A673 (cell line): ENCODE measurements around the gene ACSL5.

ENCODE experiments used
- EZH2 ChIP-seq: fragments of 200-600 bp; sonication (generic); IDR thresholded peaks from 2 replicates; pipeline ENCODE4 v1.6.1; 2017; ENCODE audit warnings: borderline replicate concordance, low read depth, mild to moderate bottlenecking, mixed read lengths, antibody characterized with exemption, low read length; ENCODE audit not compliant: poor library complexity, severe bottlenecking
- TF ChIP-seq, protein P1 (sequence below): fragments of 300-800, 200-600 bp; sonication (generic); conservative IDR thresholded peaks from 2 replicates; pipeline ENCODE4 v1.5.1; 2017; ENCODE audit warnings: low read depth, mild to moderate bottlenecking, antibody characterized with exemption, low read length, moderate library complexity, mixed read lengths

DNA sequence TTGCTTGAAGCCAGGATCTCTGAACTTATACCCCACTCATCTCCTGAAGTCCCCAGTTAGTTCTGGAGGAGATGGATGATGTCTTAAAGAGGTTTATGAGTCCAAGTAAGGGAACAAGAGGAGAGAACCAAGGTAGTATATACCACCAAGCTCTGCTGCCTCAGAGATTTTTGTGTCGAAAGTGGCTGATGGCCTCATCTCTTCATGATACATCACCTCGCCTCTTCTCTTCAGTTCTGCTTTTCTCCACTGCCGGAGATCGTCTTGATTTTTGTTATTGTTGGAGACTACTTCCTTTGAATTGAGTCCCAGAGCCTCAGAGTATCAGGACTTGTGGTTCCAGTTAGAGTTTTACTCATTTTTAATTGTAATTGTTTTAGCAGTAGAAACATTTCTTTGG, 75.0 kb downstream of the ACSL5 start:
- TF ChIP-seq, protein P1, sequence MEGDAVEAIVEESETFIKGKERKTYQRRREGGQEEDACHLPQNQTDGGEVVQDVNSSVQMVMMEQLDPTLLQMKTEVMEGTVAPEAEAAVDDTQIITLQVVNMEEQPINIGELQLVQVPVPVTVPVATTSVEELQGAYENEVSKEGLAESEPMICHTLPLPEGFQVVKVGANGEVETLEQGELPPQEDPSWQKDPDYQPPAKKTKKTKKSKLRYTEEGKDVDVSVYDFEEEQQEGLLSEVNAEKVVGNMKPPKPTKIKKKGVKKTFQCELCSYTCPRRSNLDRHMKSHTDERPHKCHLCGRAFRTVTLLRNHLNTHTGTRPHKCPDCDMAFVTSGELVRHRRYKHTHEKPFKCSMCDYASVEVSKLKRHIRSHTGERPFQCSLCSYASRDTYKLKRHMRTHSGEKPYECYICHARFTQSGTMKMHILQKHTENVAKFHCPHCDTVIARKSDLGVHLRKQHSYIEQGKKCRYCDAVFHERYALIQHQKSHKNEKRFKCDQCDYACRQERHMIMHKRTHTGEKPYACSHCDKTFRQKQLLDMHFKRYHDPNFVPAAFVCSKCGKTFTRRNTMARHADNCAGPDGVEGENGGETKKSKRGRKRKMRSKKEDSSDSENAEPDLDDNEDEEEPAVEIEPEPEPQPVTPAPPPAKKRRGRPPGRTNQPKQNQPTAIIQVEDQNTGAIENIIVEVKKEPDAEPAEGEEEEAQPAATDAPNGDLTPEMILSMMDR = no peak
- no peak for TF ChIP-seq EZH2
